ENCODE results near the gene MOCS2.

DNA sequence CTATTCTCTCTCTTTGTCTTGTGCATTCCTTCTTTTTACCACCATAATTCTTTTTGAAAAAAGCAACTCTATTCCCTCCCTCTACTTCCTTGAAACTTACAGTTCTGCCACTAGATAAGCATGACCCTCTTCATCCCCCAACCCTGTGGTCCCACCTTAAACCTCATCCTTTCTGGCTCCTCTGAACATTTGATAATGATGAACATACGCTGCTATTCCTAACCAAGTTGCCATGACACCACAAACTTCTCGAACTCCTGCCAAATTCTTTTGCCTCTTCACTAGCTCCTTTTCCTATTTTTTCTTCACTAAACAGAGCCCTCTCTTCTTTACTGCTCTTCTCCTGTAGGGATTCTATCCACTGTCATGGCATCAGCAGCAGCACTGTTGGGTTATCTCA is 57.1 kb downstream of the MOCS2 start:
- TF ChIP-seq, protein P1, sequence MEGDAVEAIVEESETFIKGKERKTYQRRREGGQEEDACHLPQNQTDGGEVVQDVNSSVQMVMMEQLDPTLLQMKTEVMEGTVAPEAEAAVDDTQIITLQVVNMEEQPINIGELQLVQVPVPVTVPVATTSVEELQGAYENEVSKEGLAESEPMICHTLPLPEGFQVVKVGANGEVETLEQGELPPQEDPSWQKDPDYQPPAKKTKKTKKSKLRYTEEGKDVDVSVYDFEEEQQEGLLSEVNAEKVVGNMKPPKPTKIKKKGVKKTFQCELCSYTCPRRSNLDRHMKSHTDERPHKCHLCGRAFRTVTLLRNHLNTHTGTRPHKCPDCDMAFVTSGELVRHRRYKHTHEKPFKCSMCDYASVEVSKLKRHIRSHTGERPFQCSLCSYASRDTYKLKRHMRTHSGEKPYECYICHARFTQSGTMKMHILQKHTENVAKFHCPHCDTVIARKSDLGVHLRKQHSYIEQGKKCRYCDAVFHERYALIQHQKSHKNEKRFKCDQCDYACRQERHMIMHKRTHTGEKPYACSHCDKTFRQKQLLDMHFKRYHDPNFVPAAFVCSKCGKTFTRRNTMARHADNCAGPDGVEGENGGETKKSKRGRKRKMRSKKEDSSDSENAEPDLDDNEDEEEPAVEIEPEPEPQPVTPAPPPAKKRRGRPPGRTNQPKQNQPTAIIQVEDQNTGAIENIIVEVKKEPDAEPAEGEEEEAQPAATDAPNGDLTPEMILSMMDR (IDR thresholded peaks at IDR 0.05), result no peak
- no peak for TF ChIP-seq POLR2A (IDR thresholded peaks at IDR 0.05)
- no peak for TF ChIP-seq EP300 (IDR thresholded peaks at IDR 0.05)

All from tibial nerve (tissue), 4 donors.